ENCODE data around the gene ARHGAP8. TPM values are rescaled to one million over a fixed set of nuclear protein-coding genes. Genes with fewer than 3 reads are reported as not detected.
"Not testable (repeated sequence)": the region's sequence is repeated elsewhere in the genome, so short reads cannot be mapped to it uniquely, and the experiment has no call there.

The ARHGAP8 gene
- total RNA-seq, 1 donor from 2014 or later, result 8.9 TPM

GRCh38 chr22:44776605-44777363, 24.4 kb downstream of the ARHGAP8 start:
- no peak for ATAC-seq

- ATAC-seq, result no peak
Measured at GRCh38 chr22:44777364-44777755, 25.0 kb downstream of the ARHGAP8 start.

- ATAC-seq, result no peak
Measured at GRCh38 chr22:44780876-44781449, 28.6 kb downstream of the ARHGAP8 start.

GRCh38 chr22:44782363-44782963, 30.1 kb downstream of the ARHGAP8 start:
- ATAC-seq, result no peak

GRCh38 chr22:44783091-44783490, 30.7 kb downstream of the ARHGAP8 start:
- peak; percentile 17 for ATAC-seq

- ATAC-seq, result peak; percentile 26
Measured at GRCh38 chr22:44783581-44783980, 31.2 kb downstream of the ARHGAP8 start.

- no peak for ATAC-seq
Measured at GRCh38 chr22:44786136-44786535, 33.8 kb downstream of the ARHGAP8 start.

GRCh38 chr22:44786610-44787009, 34.2 kb downstream of the ARHGAP8 start:
- ATAC-seq, result no peak

GRCh38 chr22:44787832-44788231, 35.5 kb downstream of the ARHGAP8 start:
- no peak for ATAC-seq

GRCh38 chr22:44793106-44793505, 40.7 kb downstream of the ARHGAP8 start:
- ATAC-seq, result peak; percentile 11

- ATAC-seq, result no peak
Measured at GRCh38 chr22:44793506-44794172, 41.3 kb downstream of the ARHGAP8 start.

GRCh38 chr22:44795701-44796630, 43.6 kb downstream of the ARHGAP8 start:
- no peak for ATAC-seq

GRCh38 chr22:44797181-44797725, 44.9 kb downstream of the ARHGAP8 start:
- no peak for ATAC-seq

GRCh38 chr22:44799077-44799945, 46.9 kb downstream of the ARHGAP8 start:
- peak; percentile 29 for ATAC-seq

- not testable (repeated sequence) for ATAC-seq
Measured at GRCh38 chr22:44799946-44800634, 47.7 kb downstream of the ARHGAP8 start.

GRCh38 chr22:44801476-44801875, 49.1 kb downstream of the ARHGAP8 start:
- ATAC-seq, result no peak

- no peak for ATAC-seq
Measured at GRCh38 chr22:44802071-44802700, 49.8 kb downstream of the ARHGAP8 start.

- no peak for ATAC-seq
Measured at GRCh38 chr22:44802956-44803355, 50.6 kb downstream of the ARHGAP8 start.

GRCh38 chr22:44804327-44804726, 52.0 kb downstream of the ARHGAP8 start:
- no peak for ATAC-seq

GRCh38 chr22:44805711-44806110, 53.3 kb downstream of the ARHGAP8 start:
- no peak for ATAC-seq
